Coronary artery (tissue), 2 donors: ENCODE results near the gene EFCAB6.

Source experiments
- DNase-seq: peaks from one replicate; pipeline ENCODE4 v3.0.0-alpha.2; 2017; ENCODE audit warnings: low spot score
- H3K27ac ChIP-seq, 2 donors: fragments of 200-600 bp; sonication (generic); one replicate each; pipeline ENCODE4 v1.5.1; 2016 to 2019
- H3K4me3 ChIP-seq: fragments of 200-600 bp; sonication (generic); 2 replicates; pipeline ENCODE4 v1.5.1; 2016; ENCODE audit warnings: mild to moderate bottlenecking, moderate library complexity
- TF ChIP-seq, protein P1 (sequence below): fragments of 200-600 bp; sonication (generic); IDR thresholded peaks from one replicate; pipeline ENCODE4 v1.5.1; 2019; ENCODE audit warnings: antibody characterized with exemption

Gene EFCAB6

DNA sequence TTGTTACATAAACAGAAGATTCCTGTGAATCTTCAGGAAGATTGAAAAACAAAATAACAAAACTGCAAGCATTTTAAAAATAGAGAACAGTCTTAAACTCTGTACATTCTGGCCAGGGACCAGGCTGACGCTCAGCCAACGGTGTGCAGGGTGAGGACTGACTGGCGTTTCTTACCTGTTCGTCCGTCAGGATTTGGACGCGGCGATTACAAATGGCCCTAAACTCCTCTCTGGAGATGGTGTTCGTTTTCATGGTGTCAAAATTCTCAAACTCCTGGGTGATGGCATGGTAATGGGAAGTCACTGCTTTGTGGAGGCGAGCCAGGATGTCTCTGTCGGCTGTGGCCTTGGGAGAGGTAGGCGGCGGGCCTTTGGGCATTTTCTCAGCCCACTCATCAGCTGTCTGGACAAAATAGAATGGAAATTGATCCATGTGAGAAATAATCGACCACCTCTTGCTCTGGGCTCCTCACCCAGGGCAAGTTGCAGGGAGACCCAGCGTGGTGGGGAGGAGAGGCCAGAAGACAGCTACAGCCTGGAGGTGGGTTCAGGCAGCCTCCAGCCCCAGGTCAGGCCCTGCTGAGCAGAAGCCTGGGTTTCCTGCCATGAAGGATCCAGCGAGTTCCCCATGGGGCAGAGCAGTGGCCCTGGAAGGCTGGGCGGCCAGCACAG lies 257.3 kb downstream of the EFCAB6 start:
- TF ChIP-seq, protein P1, sequence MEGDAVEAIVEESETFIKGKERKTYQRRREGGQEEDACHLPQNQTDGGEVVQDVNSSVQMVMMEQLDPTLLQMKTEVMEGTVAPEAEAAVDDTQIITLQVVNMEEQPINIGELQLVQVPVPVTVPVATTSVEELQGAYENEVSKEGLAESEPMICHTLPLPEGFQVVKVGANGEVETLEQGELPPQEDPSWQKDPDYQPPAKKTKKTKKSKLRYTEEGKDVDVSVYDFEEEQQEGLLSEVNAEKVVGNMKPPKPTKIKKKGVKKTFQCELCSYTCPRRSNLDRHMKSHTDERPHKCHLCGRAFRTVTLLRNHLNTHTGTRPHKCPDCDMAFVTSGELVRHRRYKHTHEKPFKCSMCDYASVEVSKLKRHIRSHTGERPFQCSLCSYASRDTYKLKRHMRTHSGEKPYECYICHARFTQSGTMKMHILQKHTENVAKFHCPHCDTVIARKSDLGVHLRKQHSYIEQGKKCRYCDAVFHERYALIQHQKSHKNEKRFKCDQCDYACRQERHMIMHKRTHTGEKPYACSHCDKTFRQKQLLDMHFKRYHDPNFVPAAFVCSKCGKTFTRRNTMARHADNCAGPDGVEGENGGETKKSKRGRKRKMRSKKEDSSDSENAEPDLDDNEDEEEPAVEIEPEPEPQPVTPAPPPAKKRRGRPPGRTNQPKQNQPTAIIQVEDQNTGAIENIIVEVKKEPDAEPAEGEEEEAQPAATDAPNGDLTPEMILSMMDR, result no peak

DNA sequence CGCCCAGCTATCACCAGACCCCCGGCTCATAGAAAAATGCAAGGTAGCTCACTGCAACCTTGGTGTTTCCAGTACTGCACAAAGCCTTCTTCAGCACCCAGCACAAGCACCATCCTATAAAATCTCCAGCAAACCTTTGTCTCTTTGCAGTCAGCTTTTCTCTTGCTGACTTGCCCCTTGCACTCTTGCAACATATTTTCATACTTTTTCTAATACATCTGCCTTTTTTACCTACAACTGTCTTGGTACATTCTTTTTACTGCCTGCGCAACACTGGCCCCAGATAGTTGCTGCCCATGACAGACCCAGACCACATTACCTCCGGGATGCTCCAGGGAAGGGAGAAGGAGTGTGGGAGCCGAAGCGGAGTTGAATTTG lies 257.9 kb downstream of the EFCAB6 start:
- no peak overlapping the region for H3K4me3 ChIP-seq
- TF ChIP-seq, protein P1, result no peak
- H3K27ac ChIP-seq, result no peak overlapping the region
- DNase-seq, result no peak

More for the DNA sequence above, 257.3 kb downstream of the EFCAB6 start:
- Histone ChIP-seq H3K4me3 (no peak overlapping the region), H3K27ac (no peak overlapping the region)
- DNase-seq, result peak; percentile 49

DNA sequence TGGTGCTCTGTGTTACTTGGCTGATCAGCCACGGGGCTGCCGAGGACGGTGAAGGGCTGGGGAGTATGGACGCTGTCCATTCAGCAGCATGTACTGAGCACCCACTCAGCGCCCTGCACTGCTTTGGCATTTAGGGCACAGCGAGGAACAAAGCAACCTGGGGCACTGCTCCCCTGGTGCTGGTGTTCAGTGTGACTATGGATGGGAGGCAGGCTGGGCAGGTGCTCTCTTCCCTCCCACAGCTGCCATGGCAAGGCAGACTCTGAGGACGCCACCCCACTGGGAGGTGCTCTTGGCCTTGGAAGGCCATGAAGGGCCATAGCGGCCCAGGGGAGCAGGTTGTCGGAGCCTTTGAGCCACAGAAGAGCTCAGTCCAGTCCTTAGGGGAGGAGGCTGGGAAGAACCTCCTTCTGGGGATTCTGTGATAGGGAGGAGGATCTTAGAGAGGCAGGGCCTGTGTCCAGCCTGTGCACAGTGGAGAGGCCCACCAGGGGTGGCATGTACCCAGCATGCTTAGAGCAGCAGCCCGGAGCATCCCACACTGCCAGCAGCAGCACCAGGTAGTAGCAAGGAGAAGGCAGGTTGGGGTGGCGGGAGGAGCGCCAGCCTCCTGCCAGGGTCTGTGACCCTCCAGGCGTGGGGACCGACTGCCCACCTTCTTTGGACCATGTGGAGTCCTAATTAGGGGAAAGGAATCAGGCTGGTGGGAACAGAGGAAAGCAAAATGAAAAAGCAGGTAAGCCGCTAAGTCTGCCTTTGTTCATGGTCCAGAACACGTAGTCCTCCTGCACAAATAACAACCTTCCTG lies 258.4 kb downstream of the EFCAB6 start:
- TF ChIP-seq, protein P1, result no peak
- Histone ChIP-seq H3K27ac (no peak overlapping the region), H3K4me3 (no peak overlapping the region)
- DNase-seq, result peak; percentile 31

DNA sequence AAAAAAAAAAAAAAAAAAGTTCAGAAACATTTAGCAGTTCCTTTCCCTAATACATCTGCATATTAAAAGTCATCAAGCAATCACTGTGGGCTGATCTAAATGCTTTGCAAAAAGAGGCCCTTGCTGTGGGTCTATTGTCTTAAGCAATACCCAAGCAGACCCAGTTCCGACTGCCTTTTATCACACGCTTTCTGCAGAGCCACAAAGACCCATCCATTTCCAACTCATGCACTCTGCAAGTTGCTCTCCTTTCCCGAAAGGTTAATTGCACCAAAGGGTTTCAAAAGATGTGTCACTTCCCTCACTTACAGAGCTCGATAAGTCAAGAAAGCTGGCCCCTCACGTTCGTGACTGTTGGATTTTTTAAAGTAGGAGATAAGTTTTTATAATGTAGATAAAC lies 261.4 kb downstream of the EFCAB6 start:
- no peak overlapping the region for H3K4me3 ChIP-seq
- no peak overlapping the region for H3K27ac ChIP-seq
- DNase-seq, result no peak
- TF ChIP-seq, protein P1, result no peak

DNA sequence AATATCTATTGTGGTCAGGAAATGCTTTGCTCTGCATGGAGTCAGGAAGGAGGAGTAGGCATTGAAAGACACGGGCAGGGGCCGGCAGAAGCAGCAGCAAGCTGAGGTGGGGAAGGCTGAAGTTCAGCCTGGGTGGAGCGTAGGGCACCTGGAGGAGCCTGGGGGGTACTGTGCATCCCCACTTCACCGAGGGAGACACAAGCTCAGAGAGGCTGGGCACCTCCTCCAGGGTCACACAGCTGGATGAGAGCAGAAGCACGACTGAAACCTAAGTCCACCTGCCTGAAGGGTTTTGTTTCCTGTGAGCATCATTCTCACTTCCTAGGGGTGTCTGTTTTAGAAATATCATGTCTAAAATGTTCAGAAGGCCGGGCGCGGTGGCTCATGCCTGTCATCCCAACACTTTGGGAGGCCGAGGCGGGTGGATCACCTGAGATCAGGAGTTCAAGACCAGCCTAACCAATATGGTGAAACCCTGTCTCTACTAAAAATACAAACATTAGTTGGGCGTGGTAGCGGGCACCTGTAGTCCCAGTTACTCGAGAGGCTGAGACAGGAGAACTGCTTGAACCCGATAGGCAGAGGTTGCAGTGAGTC lies 262.0 kb downstream of the EFCAB6 start:
- H3K27ac ChIP-seq, result no peak overlapping the region
- DNase-seq, result peak; percentile 45
- no peak overlapping the region for H3K4me3 ChIP-seq
- TF ChIP-seq, protein P1, result no peak

DNA sequence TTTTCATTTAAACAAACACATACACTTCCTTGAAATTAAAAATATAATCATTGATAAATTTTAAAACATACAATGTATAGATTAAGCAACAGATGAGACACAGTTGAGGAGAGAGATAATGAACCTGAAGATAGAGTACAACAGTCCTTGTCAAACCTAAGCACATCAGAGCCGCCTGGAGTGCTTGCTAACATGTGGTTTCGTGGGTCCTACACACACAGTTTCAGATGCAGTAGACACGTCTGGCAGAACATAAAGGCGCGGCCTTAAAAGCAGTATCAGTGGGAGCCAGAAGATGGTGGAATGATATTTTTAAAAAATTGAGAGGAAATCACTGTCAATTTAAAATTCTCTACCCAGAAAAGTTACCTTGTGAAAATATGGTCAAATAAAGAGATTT lies 265.9 kb downstream of the EFCAB6 start:
- Histone ChIP-seq H3K4me3 (no peak overlapping the region), H3K27ac (no peak overlapping the region)
- DNase-seq, result no peak
- TF ChIP-seq, protein P1, result no peak
